OCI-LY7 (cell line): Measurements from ENCODE around the gene SHF. TPM values are rescaled to one million over a fixed set of nuclear protein-coding genes. Genes with fewer than 3 reads are reported as not detected.

Source experiments
- BruUV-seq: library from RNA; stranded (reverse); fragments of 400-500 nt; replicated peaks from 2 replicates; lab custom pipeline; 2021; lab: Mats Ljungman, UMichigan
- CTCF ChIA-PET: fragments of 300-600 bp; sonication (Branson Sonifier 250); formaldehyde crosslinking; loops from one replicate; lab custom pipeline; 2022; ENCODE audit warnings: antibody characterized with exemption; ENCODE audit not compliant: unreplicated experiment; lab: Charles Lee
- POLR2A ChIA-PET: fragments of 300-600 bp; sonication (Branson Sonifier 250); formaldehyde crosslinking; loops from one replicate; lab custom pipeline; 2022; ENCODE audit warnings: antibody characterized with exemption; lab: Charles Lee
- DNase-seq: peaks from one replicate; pipeline ENCODE4 v3.0.0-alpha.2; 2015; ENCODE audit warnings: low spot score
- H2AFZ ChIP-seq: fragments of 200-600 bp; sonication (generic), shearing (Covaris generic); 2 replicates; pipeline ENCODE4 v1.6.1; 2014; ENCODE audit warnings: mild to moderate bottlenecking, antibody characterized with exemption, low read length, moderate library complexity
- H3K27ac ChIP-seq: fragments of 200-600 bp; sonication (generic); 2 replicates; pipeline ENCODE4 v1.5.1; 2014; ENCODE audit warnings: mixed run types, low read depth, mild to moderate bottlenecking, moderate library complexity, low read length, inconsistent platforms; ENCODE audit not compliant: poor library complexity, severe bottlenecking
- H3K36me3 ChIP-seq: fragments of 200-600 bp; sonication (generic); 2 replicates; pipeline ENCODE4 v1.6.1; 2014; ENCODE audit warnings: mild to moderate bottlenecking, antibody characterized with exemption, low read length, moderate library complexity, mixed read lengths; ENCODE audit not compliant: insufficient read depth
- H3K4me1 ChIP-seq: fragments of 200-600 bp; sonication (generic); 2 replicates; pipeline ENCODE4 v1.5.1; 2014; ENCODE audit warnings: mild to moderate bottlenecking, low read length; ENCODE audit not compliant: insufficient read depth, poor library complexity, severe bottlenecking
- H3K4me2 ChIP-seq: fragments of 200-600 bp; sonication (generic); 2 replicates; pipeline ENCODE4 v1.6.1; 2014; ENCODE audit warnings: mild to moderate bottlenecking, low read length
- H3K4me3 ChIP-seq: fragments of 200-600 bp; sonication (generic); 2 replicates; pipeline ENCODE4 v1.5.1; 2014; ENCODE audit warnings: mild to moderate bottlenecking, low read depth, low read length; ENCODE audit not compliant: poor library complexity, severe bottlenecking
- H3K79me2 ChIP-seq: fragments of 200-600 bp; sonication (generic); 2 replicates; pipeline ENCODE4 v1.6.1; 2016; ENCODE audit warnings: low read depth, mild to moderate bottlenecking, low read length, moderate library complexity, mixed read lengths; ENCODE audit not compliant: insufficient read depth
- H3K9me2 ChIP-seq: fragments of 200-600 bp; sonication (generic); 2 replicates; pipeline ENCODE4 v1.6.1; 2016; ENCODE audit warnings: mild to moderate bottlenecking, low read length, mixed read lengths; ENCODE audit not compliant: insufficient read depth
- H3K9me3 ChIP-seq: fragments of 200-600 bp; sonication (generic); 2 replicates; pipeline ENCODE4 v1.6.1; 2014; ENCODE audit warnings: mild to moderate bottlenecking, mixed run types, low read length, mixed read lengths
- H4K20me1 ChIP-seq: fragments of 200-600 bp; sonication (generic); 2 replicates; pipeline ENCODE4 v1.6.1; 2014; ENCODE audit warnings: mild to moderate bottlenecking, antibody characterized with exemption, low read length, moderate library complexity, mixed read lengths; ENCODE audit not compliant: insufficient read depth
- CTCF ChIP-seq: fragments of 200-600 bp; sonication (generic); conservative IDR thresholded peaks from 2 replicates; pipeline ENCODE4 v1.5.1; 2014; ENCODE audit warnings: mild to moderate bottlenecking, antibody characterized with exemption, low read length, moderate library complexity, mixed read lengths
- EZH2phosphoT487 ChIP-seq: fragments of 200-600 bp; sonication (generic); IDR thresholded peaks from 2 replicates; pipeline ENCODE4 v1.6.1; 2018; ENCODE audit warnings: low read depth, borderline replicate concordance, mild to moderate bottlenecking, mixed run types, antibody characterized with exemption, low read length, moderate library complexity, mixed read lengths
- intact Hi-C: fragments of 100-400 bp; cut with micrococcal nuclease; formaldehyde crosslinking; loops from one replicate; pipeline ENCODE4 v1.10.0; 2022; ENCODE audit not compliant: unreplicated experiment
- total RNA-seq, 2 experiments: library from RNA; depleted of rRNA in 1 of 2; stranded (reverse); fragments of >200 nt in 1 of 2; shearing (Covaris generic) in 1 of 2; gene quantifications; 2 replicates each; pipeline ENCODE4 v1.2.3, GENCODE V29; 2014 to 2022

Gene SHF
- total RNA-seq, 2 experiments from 2014 or later = 2.5 to 5.7 TPM

GRCh38 chr15:45224621-45225217 lies 37.0 kb upstream of the SHF start:
- TF ChIP-seq CTCF (no peak), EZH2phosphoT487 (no peak)
- no peaks in the 10 kb centered on the region for H3K9me2 ChIP-seq
- BruUV-seq = no TSS peak
- no peaks in the 10 kb centered on the region for H4K20me1 ChIP-seq
- no peaks in the 10 kb centered on the region for H3K79me2 ChIP-seq
- H2AFZ ChIP-seq = no peak overlapping the region
- H3K4me1 ChIP-seq = no peaks in the 10 kb centered on the region
- CTCF ChIA-PET = no interaction called here
- POLR2A ChIA-PET = no interaction called here
- no peak overlapping the region for H3K4me2 ChIP-seq
- H3K4me3 ChIP-seq = no peak overlapping the region
- no peaks in the 10 kb centered on the region for H3K9me3 ChIP-seq
- no peak overlapping the region for H3K27ac ChIP-seq
- H3K36me3 ChIP-seq = no peaks in the 10 kb centered on the region
- no peak for DNase-seq
- intact Hi-C loops = no loop called here

- CTCF ChIA-PET = no interaction called here
- Histone ChIP-seq H4K20me1 (no peaks in the 10 kb centered on the region), H3K27ac (no peak overlapping the region), H3K36me3 (no peaks in the 10 kb centered on the region), H3K4me3 (no peak overlapping the region), H3K79me2 (no peaks in the 10 kb centered on the region), H2AFZ (no peak overlapping the region), H3K4me1 (no peaks in the 10 kb centered on the region), H3K9me2 (no peaks in the 10 kb centered on the region), H3K9me3 (no peaks in the 10 kb centered on the region), H3K4me2 (no peak overlapping the region)
- intact Hi-C loops = no loop called here
- POLR2A ChIA-PET = no interaction called here
- no TSS peak for BruUV-seq
- TF ChIP-seq EZH2phosphoT487 (no peak), CTCF (no peak)
- no peak for DNase-seq
Observed at GRCh38 chr15:45221967-45222366, 34.2 kb upstream of the SHF start.

- Histone ChIP-seq H3K79me2 (no peaks in the 10 kb centered on the region), H4K20me1 (no peaks in the 10 kb centered on the region), H3K9me2 (no peaks in the 10 kb centered on the region), H3K4me3 (no peak overlapping the region), H3K9me3 (no peaks in the 10 kb centered on the region), H3K4me1 (no peaks in the 10 kb centered on the region), H3K27ac (no peak overlapping the region), H3K36me3 (no peaks in the 10 kb centered on the region), H3K4me2 (no peak overlapping the region), H2AFZ (no peak overlapping the region)
- BruUV-seq = no TSS peak
- POLR2A ChIA-PET = interaction anchor here (0.7 to 1.1 kb wide), 2 partner anchors 15 to 33 kb away, joined by 3 to 4 read pairs; no protein-coding TSS in a partner anchor
- intact Hi-C loops = no loop called here
- no peak for DNase-seq
- CTCF ChIA-PET = no interaction called here
- no peak for TF ChIP-seq EZH2phosphoT487
- no peak for TF ChIP-seq CTCF
Observed at GRCh38 chr15:45221053-45221599, 33.4 kb upstream of the SHF start.
